H1 (cell line): ENCODE results near the gene CHST11. TPM values are rescaled to one million over a fixed set of nuclear protein-coding genes. Genes with fewer than 3 reads are reported as not detected.

ENCODE experiments used
- CHD7 ChIP-seq: fragments of 300-600 bp; sonication (generic); IDR thresholded peaks from 2 replicates; pipeline ENCODE4 v1.7.1; 2012; ENCODE audit warnings: low read length, moderate library complexity, mild to moderate bottlenecking, inconsistent platforms; ENCODE audit not compliant: insufficient replicate concordance
- MAX ChIP-seq: IDR thresholded peaks from 2 replicates; pipeline ENCODE4 v1.6.1; 2012; ENCODE audit warnings: inconsistent platforms
- SIN3A ChIP-seq, 2 experiments: IDR thresholded peaks in 1 of 2; conservative IDR thresholded peaks in 1 of 2; 2 replicates each; pipeline ENCODE4 v1.6.1; 2011 to 2012; ENCODE audit warnings: low read length in 2 of 2, improper control_type of control experiment in 1 of 2, low read depth in 1 of 2, mild to moderate bottlenecking in 1 of 2
- polyA plus RNA-seq, 7 experiments: library from polyadenylated mRNA; depleted of rRNA in 3 of 7; stranded (reverse) in 5 of 7; unstranded in 2 of 7; fragments of >200 nt in 5 of 7; fragments of 200-250 nt in 2 of 7; gene quantifications; 1 replicate in 5 of 7; 2 replicates in 1 of 7; 4 replicates in 1 of 7; pipeline versions ENCODE4 v1.2.1 to v1.2.3, GENCODE V29; 2011 to 2013; ENCODE audit warnings: missing spikeins in 2 of 7, mixed read lengths in 2 of 7
- total RNA-seq: library from RNA; stranded (reverse); fragmentation: NEBNext Ultra II Directional; extraction: Animal tissue kit (Norgen Biotek cat#: 25700); gene quantifications from 2 replicates; pipeline ENCODE4 v1.2.1, GENCODE V29; 2021

Gene CHST11
- total and polyA plus RNA-seq, 2 of the 8 experiments (the other 6 are each of a cell fraction or from before 2014, with no cell fraction given): 14.4 to 20.8 TPM

- TF ChIP-seq CHD7 (no peak), MAX (no peak), SIN3A (conservative IDR thresholded peaks at IDR 0.05 in 1 of 2, IDR thresholded peaks at IDR 0.05 in 1 of 2; ENCODE audit: low read depth in 1 of 2, low read length in 2 of 2) (no peak)
Measured at GRCh38 chr12:104707794-104708558, 251.2 kb downstream of the CHST11 start (continued).
